K562 (cell line): ENCODE data around the gene HOXC10. TPM values are rescaled to one million over a fixed set of nuclear protein-coding genes. Genes with fewer than 3 reads are reported as not detected.

Source experiments
- ATAC-seq: fragments of 200-7000 bp; cut with Tn5 transposase; 3 replicates; pipeline ENCODE4 v1.9.1; 2020; ENCODE audit warnings: moderate library complexity
- BruUV-seq: library from RNA; stranded (reverse); fragments of 400-500 nt; replicated peaks from 2 replicates; lab custom pipeline; 2021; lab: Mats Ljungman, UMichigan
- CTCF ChIA-PET: fragments of 300-600 bp; formaldehyde crosslinking; extraction: SDS; loops from one replicate; lab custom pipeline; 2021; ENCODE audit warnings: low intra/inter-chr PET ratio; lab: Yijun Ruan, JAX
- POLR2A ChIA-PET: fragments of 300-600, 350-650 bp; sonication (Branson Sonifier 250); formaldehyde crosslinking; extraction: SDS; loops from one replicate; lab custom pipeline; 2021; ENCODE audit warnings: antibody characterized with exemption, inconsistent platforms; lab: Yijun Ruan, JAX
- DNase-seq, 4 experiments: peaks; one replicate each; pipeline versions ENCODE4 v3.0.0 to v3.0.0-alpha.2; 2011 to 2018; ENCODE audit warnings: low spot score in 3 of 4, mixed read lengths in 3 of 4; ENCODE audit errors: extremely low read depth in 1 of 4
- FAIRE-seq: peaks from 2 replicates; lab custom pipeline; 2011; peaks lifted over from hg19 to GRCh38; lab: Jason Lieb, UNC
- H2AFZ ChIP-seq: 2 replicates; pipeline ENCODE4 v1.6.0; 2011; ENCODE audit warnings: low read depth, low read length, control low read depth, inconsistent platforms
- H3K27ac ChIP-seq: fragments of 200-600 bp; 3 replicates; pipeline ENCODE4 v1.8.0; 2011; ENCODE audit warnings: low read depth, mild to moderate bottlenecking, control low read depth, inconsistent platforms, low read length, moderate library complexity, mixed read lengths; ENCODE audit errors: extremely low read depth
- H3K27me3 ChIP-seq, 2 experiments: fragments of 300-600 bp in 1 of 2; 2 replicates in 1 of 2; 3 replicates in 1 of 2; pipeline versions ENCODE4 v1.6.0 to v1.8.0; 2011; ENCODE audit warnings: inconsistent platforms in 2 of 2, low read length in 2 of 2, mild to moderate bottlenecking in 1 of 2, mixed read lengths in 1 of 2, moderate library complexity in 1 of 2; ENCODE audit not compliant: control insufficient read depth in 2 of 2, insufficient read depth in 2 of 2
- H3K36me3 ChIP-seq: fragments of 300-600 bp; 3 replicates; pipeline ENCODE4 v1.8.0; 2011; ENCODE audit warnings: mild to moderate bottlenecking, low read length, inconsistent platforms; ENCODE audit not compliant: control insufficient read depth, insufficient read depth
- H3K4me1 ChIP-seq, 2 experiments: fragments of 200-600 bp in 1 of 2; replicated peaks in 1 of 2; 2 replicates in 1 of 2; 3 replicates in 1 of 2; pipeline versions ENCODE4 v1.5.1 to v1.8.0; 2011; ENCODE audit warnings: inconsistent platforms in 2 of 2, low read length in 2 of 2, mild to moderate bottlenecking in 1 of 2, mixed read lengths in 1 of 2, moderate library complexity in 1 of 2; ENCODE audit not compliant: control insufficient read depth in 2 of 2, insufficient read depth in 2 of 2
- H3K4me2 ChIP-seq: 2 replicates; pipeline ENCODE4 v1.6.1; 2011; ENCODE audit warnings: low read length, control low read depth, inconsistent platforms, mixed read lengths; ENCODE audit not compliant: insufficient read depth
- H3K4me3 ChIP-seq: fragments of 200-600 bp; sonication (generic), shearing (Covaris generic); 2 replicates; pipeline ENCODE4 v1.5.1; 2016; ENCODE audit warnings: control low read depth, inconsistent platforms
- H3K79me2 ChIP-seq: fragments of 200-600 bp; 3 replicates; pipeline ENCODE4 v1.8.0; 2011; ENCODE audit warnings: low read length, inconsistent platforms; ENCODE audit not compliant: control insufficient read depth, insufficient read depth
- H3K9ac ChIP-seq, 2 experiments: 2 replicates each; pipeline versions ENCODE4 v1.6.0 to v1.6.1; 2011; ENCODE audit warnings: low read depth in 2 of 2, low read length in 2 of 2, control low read depth in 1 of 2, inconsistent platforms in 1 of 2, mild to moderate bottlenecking in 1 of 2, mixed read lengths in 1 of 2; ENCODE audit not compliant: insufficient read depth in 1 of 2
- H3K9me1 ChIP-seq: one replicate; pipeline ENCODE4 v1.6.0; 2011; ENCODE audit warnings: inconsistent platforms, mild to moderate bottlenecking, low read length, moderate library complexity; ENCODE audit not compliant: control insufficient read depth, insufficient read depth
- H3K9me3 ChIP-seq: replicated peaks from 2 replicates; pipeline ENCODE4 v1.5.1; 2011; ENCODE audit warnings: low read depth, low read length, inconsistent platforms; ENCODE audit not compliant: control insufficient read depth, insufficient read depth
- H4K20me1 ChIP-seq: replicated peaks from 2 replicates; pipeline ENCODE4 v1.6.1; 2011; ENCODE audit warnings: low read length, inconsistent platforms, mixed read lengths; ENCODE audit not compliant: control insufficient read depth, insufficient read depth
- CBX8 ChIP-seq: fragments of 200-600 bp; sonication (generic); IDR thresholded peaks from 2 replicates; pipeline ENCODE4 v1.6.1; 2012; ENCODE audit warnings: borderline replicate concordance, mixed run types, low read depth, mild to moderate bottlenecking, moderate library complexity, mixed read lengths, low read length, control low read depth, inconsistent platforms; ENCODE audit not compliant: poor library complexity, severe bottlenecking; ENCODE audit errors: extremely low read depth
- CHD2 ChIP-seq: IDR thresholded peaks from 2 replicates; pipeline ENCODE4 v1.6.1; 2011; ENCODE audit warnings: low read depth, low read length
- MECOM ChIP-seq: fragments of 250-450 bp; sonication (Bioruptor Pico); IDR thresholded peaks from 2 replicates; pipeline ENCODE4 v1.8.0; 2022; ENCODE audit warnings: inconsistent platforms
- SREBF1 ChIP-seq: fragments of 150-350 bp; IDR thresholded peaks from 2 replicates; pipeline ENCODE4 v1.6.1; 2014; ENCODE audit warnings: antibody characterized with exemption, low read depth, low read length, borderline replicate concordance
- WGBS: fragments of 100-300 bp; shearing (Covaris generic); methylation state at CpG from one replicate; pipeline ENCODE4 v1.1.6; 2016; ENCODE audit warnings: low coverage, mixed read lengths; ENCODE audit not compliant: insufficient coverage; ENCODE audit errors: missing lambda C conversion rate; 5-methylcytosine and 5-hydroxymethylcytosine counted together
- in situ Hi-C: fragments of 300-500 bp; cut with MboI; formaldehyde crosslinking; loops from 4 replicates; pipeline ENCODE4 v1.15.0; 2018; ENCODE audit warnings: inconsistent platforms, mixed read lengths
- intact Hi-C: fragments of 100-400 bp; cut with micrococcal nuclease; formaldehyde crosslinking; loops from 2 replicates; pipeline ENCODE4 v1.14.2; 2022
- polyA plus RNA-seq, 8 experiments: library from polyadenylated mRNA; depleted of rRNA in 4 of 8; stranded (reverse) in 5 of 8; unstranded in 3 of 8; fragments of >200 nt; fragmentation: Nextera tagmentation in 2 of 8; fragmentation: Illumina TruSeq in 1 of 8; extraction: Ambion mirVana in 2 of 8; extraction: Trizol in 1 of 8; gene quantifications; 2 replicates each; pipeline versions ENCODE4 v1.2.1 to v1.2.3, GENCODE V29; 2011 to 2014; ENCODE audit warnings: inconsistent platforms in 1 of 8, missing spikeins in 1 of 8
- total RNA-seq, 7 experiments: library from RNA; depleted of rRNA in 6 of 7; stranded (reverse); fragments of >200 nt in 6 of 7; fragmentation: Illumina TruSeq in 2 of 7; extraction: Trizol in 2 of 7; gene quantifications; 2 replicates each; pipeline versions ENCODE4 v1.2.1 to v1.2.3, GENCODE V29; 2011 to 2021; ENCODE audit warnings: low replicate concordance in 1 of 7

HOXC10 gene
- total and polyA plus RNA-seq, 9 of the 15 experiments (the other 6 are each of a cell fraction or from before 2014, with no cell fraction given), result 0.13 to 0.77 (median 0.35) TPM; not detected in 2

DNA sequence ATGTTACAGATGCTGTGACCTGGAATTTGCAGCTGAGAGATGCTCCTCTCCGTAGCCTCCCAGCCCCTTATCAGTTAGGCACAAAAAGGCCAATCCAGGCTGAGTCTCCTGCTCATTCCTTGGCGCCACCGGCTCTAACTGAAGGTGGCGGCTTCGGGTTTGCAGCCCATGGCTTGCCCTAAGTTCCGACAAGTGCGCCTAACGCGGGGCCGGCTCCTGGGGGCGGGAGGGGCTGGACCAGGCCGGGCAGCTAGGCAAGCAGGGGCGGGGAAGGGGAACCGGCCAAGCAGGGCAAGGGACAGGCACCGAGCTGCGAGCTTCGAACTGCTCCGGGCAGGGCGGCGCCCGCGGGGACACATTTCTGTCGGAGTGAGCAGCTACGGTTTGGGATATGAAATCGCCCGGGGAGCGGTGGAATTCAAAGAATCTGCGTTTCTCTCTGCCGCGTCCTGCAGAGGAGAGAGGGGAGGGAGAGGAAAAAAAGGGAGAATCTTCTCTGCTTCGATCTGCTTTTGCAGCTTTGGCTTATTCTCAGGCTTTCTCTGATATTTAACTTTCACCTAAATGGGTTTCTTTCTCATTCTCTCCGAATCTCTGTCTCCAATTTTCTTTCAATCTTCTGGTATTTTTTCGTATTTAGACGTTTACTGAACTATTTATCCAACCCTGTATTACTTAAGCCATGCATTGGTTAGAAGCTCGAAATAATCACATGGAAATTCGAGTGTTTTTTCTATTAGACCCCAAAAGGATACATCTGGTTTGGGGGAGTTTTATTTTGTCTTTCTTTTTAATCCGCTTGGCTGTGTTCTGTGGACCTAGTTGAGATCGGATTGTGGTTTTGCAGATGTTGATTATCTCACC lies 31.8 kb upstream of the HOXC10 start:
- Histone ChIP-seq H3K4me1 (peaks cover 12 to 45% of the 10 kb centered on the region in 2 experiments; a peak in 4 of 5 replicates), H2AFZ (no peak overlapping the region), H4K20me1 (peaks cover 13% of the 10 kb centered on the region), H3K9ac (no peak overlapping the region), H3K79me2 (no peaks in the 10 kb centered on the region), H3K27ac (no peak overlapping the region), H3K4me2 (no peak overlapping the region), H3K4me3 (no peak overlapping the region), H3K27me3 (peaks cover 60 to 76% of the 10 kb centered on the region in 2 experiments), H3K9me1 (no peaks in the 10 kb centered on the region), H3K36me3 (no peaks in the 10 kb centered on the region), H3K9me3 (no peaks in the 10 kb centered on the region)
- POLR2A ChIA-PET, result interaction anchor here (0.7 to 1.5 kb wide), 8 partner anchors 10 to 183 kb away, joined by 3 to 6 read pairs (median 3); partner anchors contain the start of gene HOXC13
- FAIRE-seq (no peak), ATAC-seq (no peak), DNase-seq (no peak)
- TF ChIP-seq SREBF1 (no peak), CBX8 (peak; percentile 65), CHD2 (no peak), MECOM (no peak)
- in situ Hi-C loops (no loop called here), intact Hi-C loops (loop anchor here (1.0 kb wide), 1 partner anchor 186 kb away; no protein-coding TSS in a partner anchor)
- 10% methylated on average over 29 of the region's 38 CpGs for WGBS
- no TSS peak for BruUV-seq
- CTCF ChIA-PET, result no interaction called here
